ENCODE results near the gene RNU1-3. TPM values are rescaled to one million over a fixed set of nuclear protein-coding genes. Genes with fewer than 3 reads are reported as not detected.

RNU1-3 gene
- total and polyA plus RNA-seq, 9 of the 15 experiments (the other 6 are each of a cell fraction or from before 2014, with no cell fraction given), result under 0.01 to 32,823 (median 2,538) TPM; not detected in 4

- Histone ChIP-seq H3K79me2 (ENCODE audit: control insufficient read depth, insufficient read depth, low read length) (no peaks in the 10 kb centered on the region), H3K9me1 (ENCODE audit: control insufficient read depth, insufficient read depth, low read length) (no peaks in the 10 kb centered on the region), H2AFZ (ENCODE audit: low read depth, low read length) (peak overlapping the region; percentile 69), H3K4me2 (ENCODE audit: insufficient read depth, low read length) (peak overlapping the region; percentile 69; the same call in 1 of the 2 replicates), H3K4me3 (peak overlapping the region; percentile 25), H3K27me3 (ENCODE audit: control insufficient read depth in 2 of 2, insufficient read depth in 2 of 2, low read length in 2 of 2) (no peaks in the 10 kb centered on the region), H3K9ac (ENCODE audit: insufficient read depth in 1 of 2, low read depth in 2 of 2, low read length in 2 of 2) (peak overlapping the region in 1 of 2 experiments; percentile 24; a peak in 1 of 4 replicates), H4K20me1 (replicated peaks; ENCODE audit: control insufficient read depth, insufficient read depth, low read length) (no peaks in the 10 kb centered on the region), H3K27ac (ENCODE audit: extremely low read depth, low read depth, low read length) (peak overlapping the region; percentile 16; the same call in 2 of the 3 replicates), H3K36me3 (ENCODE audit: control insufficient read depth, insufficient read depth, low read length) (no peaks in the 10 kb centered on the region), H3K4me1 (replicated peaks in 1 of 2; ENCODE audit: control insufficient read depth in 2 of 2, insufficient read depth in 2 of 2, low read length in 2 of 2) (peaks cover 0 to 15% of the 10 kb centered on the region in 2 experiments; a peak in 3 of 5 replicates), H3K9me3 (replicated peaks; ENCODE audit: control insufficient read depth, insufficient read depth, low read depth, low read length) (no peaks in the 10 kb centered on the region)
- BruUV-seq (replicated peaks), result TSS peak; percentile 100
- ChIA-PET CTCF (ENCODE audit: low intra/inter-chr PET ratio) (no interaction called here), POLR2A (interaction anchor here (0.7 kb wide), 1 partner anchor 683 kb away, joined by 3 read pairs; no protein-coding TSS in a partner anchor)
- intact Hi-C loops (cut with micrococcal nuclease) (no loop called here), in situ Hi-C loops (cut with MboI) (loop anchor here (5.0 kb wide), 1 partner anchor 50 kb away; no protein-coding TSS in a partner anchor)
- ATAC-seq, result peak; percentile 98
- no peak for FAIRE-seq
- DNase-seq (ENCODE audit: extremely low read depth in 1 of 4, low spot score in 3 of 4), result peak; percentile 69 to 92 (median 76)
- 62% methylated on average over 32 of the region's 34 CpGs for WGBS (ENCODE audit: insufficient coverage, low coverage, missing lambda C conversion rate)
- 0 out of 2 replicates have a peak, but pooled peaks have one; percentile 47 for TF ChIP-seq CHD2 (IDR thresholded peaks at IDR 0.05; ENCODE audit: low read depth, low read length)
- peak; percentile 86; the same call in 1 of the 2 replicates for TF ChIP-seq NR2F6 (CRISPR knock-in tag; IDR thresholded peaks at IDR 0.05)
- TF ChIP-seq SRF (CRISPR knock-in tag; IDR thresholded peaks at IDR 0.05), result peak in 1 of 2 experiments; percentile 35; a peak in 1 of 4 replicates
- TF ChIP-seq ZNF584 (CRISPR knock-in tag; IDR thresholded peaks at IDR 0.05; ENCODE audit: low read depth), result no peak; the same call in 1 of the 2 replicates
- TF ChIP-seq ZNF274 (IDR thresholded peaks at IDR 0.05; ENCODE audit: borderline replicate concordance, low read depth, low read length), result 0 out of 2 replicates have a peak, but pooled peaks have one; percentile 29
- TF ChIP-seq ZBED1 (IDR thresholded peaks at IDR 0.05), result peak; percentile 59; the same call in 1 of the 2 replicates
- no peak for TF ChIP-seq TAL1 (IDR thresholded peaks at IDR 0.05)
- TF ChIP-seq ETS1 (conservative IDR thresholded peaks at IDR 0.05; ENCODE audit: control insufficient read depth, low read depth, low read length), result peak; percentile 97
- TF ChIP-seq PTBP1 (IDR thresholded peaks at IDR 0.05; ENCODE audit: low read depth, low read length), result no peak
- TF ChIP-seq MYBL2 (IDR thresholded peaks at IDR 0.05; ENCODE audit: low read depth), result no peak
- TF ChIP-seq MYBL2 (CRISPR knock-in tag; IDR thresholded peaks at IDR 0.05; ENCODE audit: borderline replicate concordance), result no peak
- TF ChIP-seq, protein P1, sequence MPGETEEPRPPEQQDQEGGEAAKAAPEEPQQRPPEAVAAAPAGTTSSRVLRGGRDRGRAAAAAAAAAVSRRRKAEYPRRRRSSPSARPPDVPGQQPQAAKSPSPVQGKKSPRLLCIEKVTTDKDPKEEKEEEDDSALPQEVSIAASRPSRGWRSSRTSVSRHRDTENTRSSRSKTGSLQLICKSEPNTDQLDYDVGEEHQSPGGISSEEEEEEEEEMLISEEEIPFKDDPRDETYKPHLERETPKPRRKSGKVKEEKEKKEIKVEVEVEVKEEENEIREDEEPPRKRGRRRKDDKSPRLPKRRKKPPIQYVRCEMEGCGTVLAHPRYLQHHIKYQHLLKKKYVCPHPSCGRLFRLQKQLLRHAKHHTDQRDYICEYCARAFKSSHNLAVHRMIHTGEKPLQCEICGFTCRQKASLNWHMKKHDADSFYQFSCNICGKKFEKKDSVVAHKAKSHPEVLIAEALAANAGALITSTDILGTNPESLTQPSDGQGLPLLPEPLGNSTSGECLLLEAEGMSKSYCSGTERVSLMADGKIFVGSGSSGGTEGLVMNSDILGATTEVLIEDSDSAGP (CRISPR knock-in tag; IDR thresholded peaks at IDR 0.05), result no peak
- 0 out of 4 replicates have a peak, but pooled peaks of 1 of the 2 experiments have one; percentile 44 for TF ChIP-seq TEAD1 (CRISPR knock-in tag; IDR thresholded peaks at IDR 0.05)
- TF ChIP-seq XRCC3 (IDR thresholded peaks at IDR 0.05), result no peak
- no peak for TF ChIP-seq ZNF57 (CRISPR knock-in tag; IDR thresholded peaks at IDR 0.05)
- no peak for TF ChIP-seq PHB2 (IDR thresholded peaks at IDR 0.05; ENCODE audit: low read depth)
- TF ChIP-seq SMC3 (conservative IDR thresholded peaks at IDR 0.05; ENCODE audit: insufficient read depth, low read depth, low read length), result peak; percentile 27; the same call in 1 of the 2 replicates
These were observed 11.0 kb upstream of the RNU1-3 start for GRCh38 chr1:16677552-16678431.
